Right cardiac atrium (tissue), 5 donors: ENCODE results near the gene SORL1. TPM values are rescaled to one million over a fixed set of nuclear protein-coding genes. Genes with fewer than 3 reads are reported as not detected.
"Not testable (repeated sequence)": the region's sequence is repeated elsewhere in the genome, so short reads cannot be mapped to it uniquely, and the experiment has no call there.

Experiments
- ATAC-seq, 2 donors: fragments of 200-7000 bp; cut with Tn5 transposase; one replicate each; pipeline versions ENCODE4 v1.8.0 to v1.9.1; 2020; ENCODE audit warnings: moderate library complexity in 2 of 2, mild to moderate bottlenecking in 1 of 2
- DNase-seq, 3 donors: peaks; one replicate each; pipeline ENCODE4 v3.0.0-alpha.2; 2020
- H3K27ac ChIP-seq: one replicate; pipeline ENCODE4 v1.5.1; 2013; ENCODE audit warnings: mild to moderate bottlenecking, low read length, control low read depth, moderate library complexity
- H3K27me3 ChIP-seq: one replicate; pipeline ENCODE4 v1.6.1; 2013; ENCODE audit not compliant: control insufficient read depth, insufficient read depth
- H3K4me1 ChIP-seq: one replicate; pipeline ENCODE4 v1.6.1; 2013; ENCODE audit warnings: low read length; ENCODE audit not compliant: control insufficient read depth, insufficient read depth
- H3K4me3 ChIP-seq: one replicate; pipeline ENCODE4 v1.5.1; 2013; ENCODE audit warnings: low read length, control low read depth
- H3K9me3 ChIP-seq: one replicate; pipeline ENCODE4 v1.6.1; 2013; ENCODE audit warnings: low read length; ENCODE audit not compliant: control insufficient read depth
- WGBS: extraction: QIAGEN DNeasy Blood & Tissue Kit; methylation state at CpG from one replicate; pipeline ENCODE4 v1.1.7; 2013; 5-methylcytosine and 5-hydroxymethylcytosine counted together
- intact Hi-C, 4 donors: fragments of 100-400 bp; cut with DNase I; formaldehyde crosslinking; loops; one replicate each; pipeline versions ENCODE4 v1.11.0 to v1.14.0; 2022 to 2023
- polyA plus RNA-seq: library from polyadenylated mRNA; stranded (reverse); fragments of 200-250 nt; gene quantifications from one replicate; pipeline ENCODE4 v1.2.3, GENCODE V29; 2013
- total RNA-seq, 4 donors: library from RNA; stranded (reverse); fragmentation: NEBNext Ultra II Directional; extraction: Animal tissue kit (Norgen Biotek cat#: 25700); gene quantifications; one replicate each; pipeline ENCODE4 v1.2.1, GENCODE V29; 2021
- donor health status: healthy with polysubstance abuse.
- donor health status: DM: no; HTN: yes; CAD: no.
- donor health status: DM: no; HTN: no; CAD: no.
- donor health status: DM: no; HTN: yes; CAD: no; lungs with severe emphysema.
- donor health status: DM: yes; HTN: yes; CAD: no.

Gene SORL1
- total and polyA plus RNA-seq, 5 donors, result 0.57 to 9.2 (median 5.3) TPM

DNA sequence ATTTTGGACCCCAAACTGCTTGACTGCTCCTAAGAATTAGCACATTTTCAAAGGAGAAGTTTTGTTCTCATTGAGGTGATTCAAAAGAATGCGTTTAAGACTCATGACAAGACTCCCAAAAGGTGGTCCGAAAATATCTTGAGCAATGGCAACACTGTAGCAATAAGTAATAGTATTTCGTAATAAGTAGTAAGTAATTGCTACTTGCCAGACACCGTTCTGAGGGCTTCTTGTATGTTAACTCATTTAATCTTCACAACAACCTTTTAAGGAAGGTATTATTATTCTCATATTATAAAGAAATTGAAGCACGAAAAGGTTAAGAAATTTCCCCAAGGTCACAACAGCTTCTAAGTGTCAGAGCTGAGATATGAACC is 184.7 kb downstream of the SORL1 start:
- intact Hi-C loops, result no loop called here
- Histone ChIP-seq H3K4me3 (no peak overlapping the region), H3K9me3 (no peaks in the 10 kb centered on the region), H3K27me3 (no peaks in the 10 kb centered on the region), H3K4me1 (no peaks in the 10 kb centered on the region), H3K27ac (no peak overlapping the region)
- no peak for ATAC-seq
- DNase-seq, result no peak
- 89% methylated on average over 5 of the region's 5 CpGs for WGBS

DNA sequence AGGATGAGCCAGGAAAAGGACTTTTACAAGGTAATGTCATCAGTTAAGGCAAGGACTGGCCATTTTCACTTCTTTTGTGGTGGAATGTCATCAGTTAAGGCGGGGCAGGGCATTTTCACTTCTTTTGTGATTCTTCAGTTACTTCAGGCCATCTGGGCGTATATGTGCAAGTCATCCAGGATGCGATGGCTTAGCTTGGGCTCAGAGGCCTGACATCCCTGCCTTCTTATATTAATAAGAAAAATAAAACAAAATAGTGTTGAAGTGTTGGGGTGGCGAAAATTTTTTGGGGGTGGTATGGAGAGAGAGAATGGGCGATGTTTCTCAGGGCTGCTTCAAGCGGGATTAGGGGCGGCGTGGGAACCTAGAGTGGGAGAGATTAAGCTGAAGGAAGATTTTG is 185.5 kb downstream of the SORL1 start:
- H3K4me1 ChIP-seq, ATAC-seq, intact Hi-C loops, H3K9me3 ChIP-seq, H3K4me3 ChIP-seq, H3K27ac ChIP-seq, H3K27me3 ChIP-seq, DNase-seq: not testable (repeated sequence)
- 96% methylated on average over 8 of the region's 8 CpGs for WGBS

DNA sequence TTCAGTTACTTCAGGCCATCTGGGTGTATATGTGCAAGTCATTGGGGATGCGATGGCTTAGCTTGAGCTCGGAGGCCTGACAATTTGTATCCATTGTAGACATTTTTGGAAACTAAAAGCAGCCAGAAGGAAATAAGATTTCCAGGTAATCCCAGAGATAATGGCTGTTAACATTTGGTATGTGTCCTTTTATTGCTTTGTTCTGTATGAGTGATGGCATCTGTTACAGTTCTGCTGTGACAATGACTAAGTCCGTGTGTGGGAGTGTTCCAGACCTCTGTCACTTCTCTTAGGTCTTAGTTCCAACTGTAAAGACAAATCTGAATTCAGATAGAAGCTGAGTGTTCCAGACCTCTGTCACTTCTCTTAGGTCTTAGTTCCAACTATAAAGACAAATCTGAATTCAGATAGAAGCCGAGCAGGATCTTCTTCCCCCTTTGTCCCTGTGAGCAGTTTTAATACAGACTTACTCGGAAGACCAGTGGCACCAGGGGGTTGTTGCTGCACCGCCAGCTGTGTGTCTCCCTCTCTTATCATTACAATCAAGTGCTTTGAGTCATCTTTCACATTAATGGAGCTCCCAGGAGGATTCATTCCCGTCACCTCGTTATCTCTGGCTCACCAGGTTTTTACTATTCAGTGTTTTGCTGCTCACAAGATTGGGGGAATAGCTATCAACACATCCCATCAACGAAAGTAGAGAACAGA is 191.5 kb downstream of the SORL1 start:
- no peaks in the 10 kb centered on the region for H3K9me3 ChIP-seq
- H3K4me3 ChIP-seq, result no peak overlapping the region
- H3K4me1 ChIP-seq, result no peaks in the 10 kb centered on the region
- DNase-seq (no peak), ATAC-seq (no peak)
- H3K27me3 ChIP-seq, result no peaks in the 10 kb centered on the region
- H3K27ac ChIP-seq, result no peak overlapping the region
- intact Hi-C loops, result no loop called here
- 69% methylated on average over 9 of the region's 9 CpGs for WGBS

DNA sequence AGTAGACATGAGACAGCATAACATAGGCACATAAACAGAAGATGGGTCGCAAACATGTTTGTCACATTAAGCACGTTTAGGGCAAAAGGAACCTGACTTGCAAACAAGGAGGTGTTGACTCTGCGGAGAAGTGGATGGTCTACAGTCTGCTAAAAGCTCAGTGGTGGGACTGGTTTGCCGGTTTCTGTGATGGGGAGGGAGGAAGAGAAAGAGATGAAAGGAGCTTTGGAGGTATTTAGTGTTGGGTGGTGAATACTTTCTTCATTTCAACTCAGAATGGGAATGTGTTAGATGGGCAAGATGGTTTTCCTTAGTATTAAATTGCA is 192.0 kb downstream of the SORL1 start:
- H3K27ac ChIP-seq, result no peak overlapping the region
- H3K4me3 ChIP-seq, result no peak overlapping the region
- no peaks in the 10 kb centered on the region for H3K27me3 ChIP-seq
- intact Hi-C loops, result no loop called here
- ATAC-seq, result no peak
- no peak for DNase-seq
- H3K4me1 ChIP-seq, result no peaks in the 10 kb centered on the region
- WGBS, result 70% methylated on average over 4 of the region's 4 CpGs
- H3K9me3 ChIP-seq, result no peaks in the 10 kb centered on the region

DNA sequence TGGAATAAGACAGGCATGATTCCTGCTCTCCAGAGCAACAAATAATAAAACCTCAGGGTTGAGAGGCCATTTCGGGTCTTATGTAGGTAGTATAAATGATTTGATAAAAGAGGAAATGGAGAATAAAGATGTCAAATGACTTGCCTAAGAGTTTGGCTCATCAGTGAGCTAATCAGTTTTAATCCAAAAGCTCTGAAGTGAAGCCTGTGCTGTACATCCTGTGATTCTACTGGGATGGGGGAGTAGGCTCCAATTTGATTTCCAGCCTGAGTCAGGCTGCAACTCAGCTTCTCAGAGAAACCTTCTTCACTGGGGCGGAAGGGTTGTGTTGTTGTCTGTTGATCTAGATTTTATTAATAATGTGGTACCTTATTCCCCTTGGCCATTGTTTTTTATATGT is 192.9 kb downstream of the SORL1 start:
- Histone ChIP-seq H3K27me3 (no peaks in the 10 kb centered on the region), H3K27ac (no peak overlapping the region), H3K4me3 (no peak overlapping the region), H3K9me3 (no peaks in the 10 kb centered on the region), H3K4me1 (no peaks in the 10 kb centered on the region)
- DNase-seq (no peak), ATAC-seq (no peak)
- intact Hi-C loops, result no loop called here
- WGBS, result 71% methylated on average over 2 of the region's 2 CpGs

DNA sequence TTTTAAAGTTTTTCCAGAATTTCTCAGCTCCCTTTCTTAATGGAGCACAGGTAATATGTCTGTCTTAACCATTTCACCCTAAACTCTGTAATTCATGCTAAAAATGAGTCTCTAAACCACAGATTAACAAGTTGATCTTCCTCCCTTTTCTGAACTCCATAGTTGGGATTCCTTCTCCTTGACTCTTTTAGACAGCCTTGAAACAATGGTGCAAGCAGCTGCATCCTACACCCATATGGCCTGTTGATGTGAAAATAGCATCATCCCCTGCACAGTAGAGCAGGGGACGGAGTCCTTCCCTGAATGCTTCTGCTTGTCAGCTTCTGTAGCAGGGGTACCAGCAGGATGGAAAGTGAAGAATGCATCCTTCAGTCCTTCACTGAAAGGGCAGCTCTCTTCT is 193.5 kb downstream of the SORL1 start:
- Histone ChIP-seq H3K4me1 (no peaks in the 10 kb centered on the region), H3K27me3 (no peaks in the 10 kb centered on the region), H3K27ac (no peak overlapping the region), H3K9me3 (no peaks in the 10 kb centered on the region), H3K4me3 (no peak overlapping the region)
- no peak for DNase-seq
- intact Hi-C loops, result no loop called here
- ATAC-seq, result no peak
- WGBS, result 93% methylated on average over 1 of the region's 1 CpG

DNA sequence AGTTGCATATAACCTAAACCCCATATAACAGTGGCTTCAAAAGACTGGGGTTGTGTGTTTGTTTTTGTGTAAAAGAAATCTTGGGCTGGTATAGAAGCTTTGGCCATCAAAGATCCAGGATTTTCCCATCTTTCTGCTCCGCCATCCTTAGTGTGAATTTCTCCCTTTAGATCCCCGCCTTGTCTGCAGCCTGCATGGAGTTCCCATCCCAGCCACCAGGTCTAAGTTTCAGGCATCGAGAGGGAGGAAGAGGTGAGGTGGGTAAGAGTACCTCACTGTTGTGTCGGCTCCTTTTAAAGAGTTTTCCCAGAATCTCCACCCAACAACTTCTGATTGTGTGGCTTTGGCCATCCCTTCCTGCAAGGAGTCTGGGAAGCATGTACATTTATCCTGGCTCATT is 196.2 kb downstream of the SORL1 start:
- 87% methylated on average over 4 of the region's 4 CpGs for WGBS
- no peak for ATAC-seq
- no peak for DNase-seq
- Histone ChIP-seq H3K4me3 (no peak overlapping the region), H3K4me1 (no peaks in the 10 kb centered on the region), H3K27me3 (no peaks in the 10 kb centered on the region), H3K27ac (no peak overlapping the region), H3K9me3 (no peaks in the 10 kb centered on the region)
- intact Hi-C loops, result no loop called here

DNA sequence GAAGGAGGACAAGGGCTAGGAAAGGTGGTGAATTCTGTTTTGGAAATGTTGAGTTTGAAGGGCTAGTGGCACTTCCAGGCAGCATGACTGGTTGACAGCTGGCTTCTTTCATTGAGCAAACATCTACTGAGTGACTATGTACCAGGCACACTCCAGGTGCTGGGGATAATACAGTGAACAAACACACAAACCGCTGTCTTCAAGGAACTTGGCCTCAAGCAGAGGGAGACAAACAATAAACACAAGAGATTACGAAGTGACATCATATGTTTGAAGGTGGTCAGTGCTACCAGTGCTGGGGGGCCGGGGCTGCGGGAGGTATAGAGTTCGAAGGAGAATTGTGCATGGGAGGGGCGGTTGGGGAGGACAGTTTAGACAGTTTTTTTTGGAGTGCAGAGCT is 197.7 kb downstream of the SORL1 start:
- WGBS, result 85% methylated on average over 6 of the region's 6 CpGs
- no peak for ATAC-seq
- H3K9me3 ChIP-seq, result no peaks in the 10 kb centered on the region
- intact Hi-C loops, result loop anchor here in 3 of 4 donors (5.0 to 10.0 kb wide), 5 partner anchors 375 to 858 kb away; no protein-coding TSS in a partner anchor
- no peak for DNase-seq
- no peak overlapping the region for H3K27ac ChIP-seq
- H3K27me3 ChIP-seq, result no peaks in the 10 kb centered on the region
- no peak overlapping the region for H3K4me3 ChIP-seq
- H3K4me1 ChIP-seq, result no peaks in the 10 kb centered on the region

DNA sequence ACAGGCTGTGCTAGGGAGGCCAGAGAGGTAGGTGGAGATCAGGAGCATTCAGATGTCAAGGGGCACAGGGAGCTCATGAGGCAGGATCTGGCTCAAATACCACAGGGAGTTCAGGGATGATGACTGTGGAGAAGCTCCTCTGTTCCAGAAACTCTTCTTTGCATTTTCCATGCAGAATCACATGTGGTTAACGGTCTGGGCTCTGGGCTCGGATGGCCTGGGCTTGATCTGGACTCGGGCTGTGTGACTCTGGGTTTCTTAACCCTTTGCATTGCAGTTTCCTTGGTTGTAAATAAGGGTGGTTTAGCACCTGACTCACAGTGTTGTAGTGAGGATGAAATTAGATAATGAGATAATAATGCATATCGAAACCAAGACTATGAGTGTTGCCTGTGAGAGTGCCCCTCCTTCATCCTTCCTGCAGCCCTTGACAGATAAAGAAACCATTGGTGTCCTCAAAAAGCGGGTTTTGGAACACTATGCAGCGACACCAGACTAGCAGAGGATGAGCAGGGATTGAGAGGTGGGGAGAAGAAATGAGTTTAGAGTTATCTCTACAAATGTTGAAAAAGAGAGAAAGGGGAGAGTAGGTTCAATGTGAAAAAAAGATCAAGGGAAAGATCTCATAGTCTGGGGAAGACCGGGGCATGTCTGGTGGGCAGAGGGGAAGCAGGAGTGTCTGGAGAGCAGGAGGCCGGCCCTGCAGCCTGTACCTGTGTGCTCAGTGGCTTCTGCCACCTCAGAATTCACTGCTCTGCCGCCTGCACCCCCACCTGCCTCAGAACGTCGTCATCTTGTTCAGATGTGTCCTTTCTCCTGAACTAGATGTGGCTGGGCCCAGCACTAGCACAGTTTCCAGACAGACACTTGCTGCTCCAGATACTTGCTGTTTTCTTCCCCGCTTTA is 198.5 kb downstream of the SORL1 start:
- 72% methylated on average over 12 of the region's 12 CpGs for WGBS
- intact Hi-C loops, result loop anchor here in 3 of 4 donors (5.0 to 10.0 kb wide), 5 partner anchors 374 to 857 kb away; no protein-coding TSS in a partner anchor
- Histone ChIP-seq H3K4me3 (no peak overlapping the region), H3K9me3 (no peaks in the 10 kb centered on the region), H3K4me1 (no peaks in the 10 kb centered on the region), H3K27ac (no peak overlapping the region), H3K27me3 (no peaks in the 10 kb centered on the region)
- ATAC-seq (no peak), DNase-seq (no peak)

DNA sequence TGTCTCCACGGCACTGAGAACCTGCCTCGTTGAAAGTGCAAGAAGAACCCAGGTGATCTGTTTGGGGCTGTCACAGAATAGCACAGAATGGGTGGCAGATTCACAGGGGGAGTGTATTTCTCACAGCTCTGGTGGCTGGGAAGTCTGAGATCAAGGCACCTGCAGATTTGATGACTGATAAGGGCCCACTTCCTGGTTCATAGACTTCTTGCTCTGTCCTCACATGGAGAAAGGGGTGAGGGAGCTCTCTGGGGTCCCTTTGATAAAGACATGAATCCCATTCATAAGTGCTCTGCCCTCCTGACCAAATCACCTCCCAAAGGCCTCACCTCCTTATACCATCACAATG is 199.1 kb downstream of the SORL1 start:
- intact Hi-C loops, result loop anchor here in 3 of 4 donors (5.0 to 10.0 kb wide), 5 partner anchors 374 to 856 kb away; no protein-coding TSS in a partner anchor
- no peak for DNase-seq
- no peaks in the 10 kb centered on the region for H3K27me3 ChIP-seq
- no peak overlapping the region for H3K27ac ChIP-seq
- ATAC-seq, result no peak
- H3K4me3 ChIP-seq, result no peak overlapping the region
- no peaks in the 10 kb centered on the region for H3K9me3 ChIP-seq
- no peaks in the 10 kb centered on the region for H3K4me1 ChIP-seq
- WGBS, result 90% methylated on average over 2 of the region's 2 CpGs

DNA sequence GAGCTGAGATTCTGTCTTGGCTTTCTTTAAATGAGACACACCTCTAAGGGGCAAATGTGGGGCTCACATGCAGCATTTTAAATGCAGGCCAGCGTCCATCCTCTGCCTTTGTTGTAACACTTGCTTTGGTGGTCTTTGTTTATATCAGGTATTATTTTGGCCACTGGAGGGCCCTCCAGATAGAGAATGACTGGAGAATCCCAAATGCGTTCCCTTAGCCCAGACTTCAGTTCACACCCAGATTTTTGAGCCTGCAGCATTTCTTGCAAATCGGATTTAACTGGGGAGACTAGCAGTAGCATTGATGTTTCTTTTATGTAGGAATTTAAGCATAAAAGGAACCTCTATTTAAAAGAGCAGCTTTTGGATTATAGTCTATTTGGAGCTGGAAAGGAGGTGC is 200.9 kb downstream of the SORL1 start:
- Histone ChIP-seq H3K4me3 (no peak overlapping the region), H3K27ac (no peak overlapping the region), H3K9me3 (no peaks in the 10 kb centered on the region), H3K27me3 (no peaks in the 10 kb centered on the region), H3K4me1 (peaks cover 1% of the 10 kb centered on the region)
- ATAC-seq, result no peak
- WGBS, result 29% methylated on average over 3 of the region's 3 CpGs
- intact Hi-C loops, result loop anchor here in 3 of 4 donors (5.0 to 10.0 kb wide), 5 partner anchors 372 to 854 kb away; no protein-coding TSS in a partner anchor
- no peak for DNase-seq
